ENCODE measurements around the gene FAM229A.
A peak's percentile ranks its signal among the peaks of the same experiment; 100 is the strongest.

FAM229A gene

GRCh38 chr1:32346532-32347157 is 15.6 kb downstream of the FAM229A start:
- no peak for DNase-seq

GRCh38 chr1:32345289-32345827 is 16.9 kb downstream of the FAM229A start:
- no peak for DNase-seq

GRCh38 chr1:32342704-32343103 is 19.6 kb downstream of the FAM229A start:
- no peak for DNase-seq

GRCh38 chr1:32341971-32342370 is 20.3 kb downstream of the FAM229A start:
- DNase-seq = no peak

- no peak for DNase-seq
Observed at GRCh38 chr1:32341186-32341757, 21.0 kb downstream of the FAM229A start.

- no peak for DNase-seq
Observed at GRCh38 chr1:32339363-32339978, 22.8 kb downstream of the FAM229A start.

- DNase-seq = no peak
Observed at GRCh38 chr1:32338637-32339145, 23.6 kb downstream of the FAM229A start.

- DNase-seq = no peak
Observed at GRCh38 chr1:32337855-32338636, 24.2 kb downstream of the FAM229A start.

GRCh38 chr1:32336963-32337675 is 25.2 kb downstream of the FAM229A start:
- DNase-seq = no peak

- DNase-seq = no peak
Observed at GRCh38 chr1:32336591-32336932, 25.7 kb downstream of the FAM229A start.

- peak; percentile 80 for DNase-seq
Observed at GRCh38 chr1:32335790-32336590, 26.3 kb downstream of the FAM229A start, which contains the start of gene MARCKSL1. Gene MARCKSL1, minus strand, starts transcription at chr1:32336233. Its CDS starts 200 bp downstream, at chr1:32336033.

- no peak for DNase-seq
Observed at GRCh38 chr1:32335535-32335789, 26.8 kb downstream of the FAM229A start.

- DNase-seq = peak; percentile 62
Observed at GRCh38 chr1:32334864-32335534, 27.3 kb downstream of the FAM229A start.

GRCh38 chr1:32334274-32334861 is 27.9 kb downstream of the FAM229A start:
- no peak for DNase-seq

GRCh38 chr1:32333251-32333963 is 28.9 kb downstream of the FAM229A start:
- no peak for DNase-seq

- no peak for DNase-seq
Observed at GRCh38 chr1:32332290-32333079, 29.8 kb downstream of the FAM229A start.

GRCh38 chr1:32331549-32331948 is 30.7 kb downstream of the FAM229A start:
- no peak for DNase-seq

- DNase-seq = no peak
Observed at GRCh38 chr1:32330558-32331151, 31.6 kb downstream of the FAM229A start.

GRCh38 chr1:32329931-32330466 is 32.3 kb downstream of the FAM229A start:
- no peak for DNase-seq

Data from NCI-H345 (cell line).